HEK293T (cell line): ENCODE results near the gene USO1.

ENCODE experiments used
- CTCF ChIA-PET: fragments of 350-600 bp; formaldehyde crosslinking; extraction: SDS; loops from one replicate; lab custom pipeline; 2021; ENCODE audit warnings: antibody characterized with exemption, inconsistent platforms; lab: Yijun Ruan, JAX
- POLR2A ChIA-PET: fragments of 350-600 bp; formaldehyde crosslinking; extraction: SDS; loops from one replicate; lab custom pipeline; 2020; ENCODE audit warnings: antibody characterized with exemption, inconsistent platforms; lab: Yijun Ruan, JAX
- DNase-seq: peaks from one replicate; pipeline ENCODE4 v3.0.0; 2012; ENCODE audit warnings: mixed read lengths; ENCODE audit errors: extremely low spot score
- ARNT ChIP-seq: fragments of 450-650 bp; IDR thresholded peaks from 2 replicates; pipeline ENCODE4 v1.6.1; 2017; ENCODE audit warnings: mild to moderate bottlenecking
- BHLHE40 ChIP-seq: fragments of 450-650 bp; IDR thresholded peaks from 2 replicates; pipeline ENCODE4 v1.6.1; 2016; ENCODE audit warnings: mild to moderate bottlenecking, moderate library complexity, borderline replicate concordance
- CTBP1 ChIP-seq: fragments of 450-650 bp; IDR thresholded peaks from 2 replicates; pipeline ENCODE4 v1.6.1; 2016; ENCODE audit warnings: borderline replicate concordance
- ELF4 ChIP-seq: fragments of 450-650 bp; IDR thresholded peaks from 2 replicates; pipeline ENCODE4 v1.6.1; 2017; ENCODE audit warnings: antibody characterized with exemption
- FOXA1 ChIP-seq: fragments of 450-650 bp; IDR thresholded peaks from 2 replicates; pipeline ENCODE4 v1.6.1; 2016; ENCODE audit warnings: mild to moderate bottlenecking
- FOXK2 ChIP-seq: fragments of 450-650 bp; IDR thresholded peaks from 2 replicates; pipeline ENCODE4 v1.6.1; 2016; ENCODE audit warnings: mild to moderate bottlenecking
- FOXM1 ChIP-seq: fragments of 450-650 bp; IDR thresholded peaks from 2 replicates; pipeline ENCODE4 v1.6.1; 2017; ENCODE audit warnings: mild to moderate bottlenecking, borderline replicate concordance
- HDGF ChIP-seq: fragments of 450-650 bp; IDR thresholded peaks from 2 replicates; pipeline ENCODE4 v1.6.1; 2017; ENCODE audit warnings: antibody characterized with exemption, borderline replicate concordance
- L3MBTL2 ChIP-seq: fragments of 450-650 bp; conservative IDR thresholded peaks from 2 replicates; pipeline ENCODE4 v1.6.1; 2016; ENCODE audit warnings: mild to moderate bottlenecking
- LEF1 ChIP-seq: fragments of 450-650 bp; IDR thresholded peaks from 2 replicates; pipeline ENCODE4 v1.6.1; 2017; ENCODE audit warnings: mild to moderate bottlenecking, borderline replicate concordance
- NFRKB ChIP-seq: fragments of 450-650 bp; IDR thresholded peaks from 2 replicates; pipeline ENCODE4 v1.6.1; 2016; ENCODE audit warnings: mild to moderate bottlenecking, moderate library complexity
- PKNOX1 ChIP-seq: fragments of 450-650 bp; IDR thresholded peaks from 2 replicates; pipeline ENCODE4 v1.6.1; 2016
- SP1 ChIP-seq: fragments of 450-650 bp; IDR thresholded peaks from 2 replicates; pipeline ENCODE4 v1.6.1; 2017
- SUZ12 ChIP-seq: fragments of 450-650 bp; IDR thresholded peaks from 2 replicates; pipeline ENCODE4 v1.6.1; 2016; ENCODE audit warnings: mild to moderate bottlenecking
- TARDBP ChIP-seq: fragments of 450-650 bp; IDR thresholded peaks from 2 replicates; pipeline ENCODE4 v1.6.1; 2016
- ZNF384 ChIP-seq: fragments of 450-650 bp; IDR thresholded peaks from 2 replicates; pipeline ENCODE4 v1.6.1; 2016

USO1 gene

DNA sequence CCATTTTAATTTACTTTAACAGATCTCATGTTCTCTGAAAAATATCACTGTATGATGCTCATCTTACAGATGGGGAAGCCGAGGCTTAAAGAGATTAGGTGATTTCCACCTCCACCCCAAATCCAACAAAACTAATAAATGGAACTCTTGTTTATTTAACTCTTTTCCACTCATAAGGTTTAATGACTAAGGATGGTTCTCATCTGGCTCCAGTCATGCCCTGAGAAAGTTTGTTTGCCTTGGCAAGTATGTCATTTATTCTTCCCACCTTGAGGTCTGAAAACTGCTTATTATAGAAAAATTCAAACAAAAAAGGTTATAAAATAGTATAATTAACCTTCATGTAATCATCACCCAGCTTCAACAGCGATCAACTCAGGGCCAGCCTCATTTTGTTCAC, 121.6 kb downstream of the USO1 start:
- TF ChIP-seq ZNF384: no peak
- no peak for TF ChIP-seq CTBP1
- TF ChIP-seq BHLHE40: no peak
- no peak for TF ChIP-seq HDGF
- TF ChIP-seq TARDBP: no peak
- TF ChIP-seq SUZ12: no peak
- TF ChIP-seq ELF4: no peak
- TF ChIP-seq FOXA1: no peak
- no peak for TF ChIP-seq ARNT
- no peak for TF ChIP-seq LEF1
- TF ChIP-seq FOXK2: no peak
- TF ChIP-seq SP1: no peak
- no peak for TF ChIP-seq NFRKB
- no peak for TF ChIP-seq PKNOX1
- TF ChIP-seq FOXM1: no peak
- TF ChIP-seq L3MBTL2: no peak
- ChIA-PET CTCF (no interaction called here), POLR2A (no interaction called here)

DNA sequence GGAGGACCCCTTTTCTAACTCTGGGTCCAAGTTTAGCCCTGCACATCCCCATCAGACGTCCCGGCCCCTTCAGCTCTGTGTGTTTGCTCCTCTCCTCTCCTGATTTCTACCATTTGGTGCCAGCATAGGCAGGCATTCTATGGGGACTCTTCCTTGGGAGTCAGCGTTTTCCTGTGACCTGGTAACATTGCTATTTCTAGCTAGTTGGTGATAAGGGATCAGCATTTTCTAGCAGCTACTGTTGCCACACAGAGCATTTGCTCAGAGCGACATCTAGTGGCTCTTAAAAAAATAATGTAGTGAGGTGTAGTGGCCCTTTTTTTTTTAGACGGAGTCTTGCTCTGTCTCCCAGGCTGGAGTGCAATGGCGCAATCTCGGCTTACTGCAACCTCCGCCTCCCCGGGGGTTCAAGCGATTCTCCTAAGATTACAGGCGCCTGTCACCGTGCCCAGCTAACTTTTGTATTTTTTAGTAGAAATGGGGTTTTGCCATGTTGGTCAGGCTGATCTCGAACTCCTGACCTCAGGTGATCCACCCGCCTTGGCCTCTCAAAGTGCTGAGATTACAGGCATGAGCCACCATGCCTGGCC, 123.9 kb downstream of the USO1 start:
- peak; percentile 91 for TF ChIP-seq ZNF384
- ChIA-PET POLR2A (interaction anchor here (1.0 kb wide), 1 partner anchor 124 kb away, joined by 3 read pairs; the partner anchor contains the start of gene USO1), CTCF (interaction anchor here (0.6 to 1.7 kb wide), 10 partner anchors 11 to 913 kb away, joined by 3 to 9 read pairs (median 4); partner anchors contain the start of gene USO1)

More for the DNA sequence above, 121.6 kb downstream of the USO1 start:
- DNase-seq: no peak

DNA sequence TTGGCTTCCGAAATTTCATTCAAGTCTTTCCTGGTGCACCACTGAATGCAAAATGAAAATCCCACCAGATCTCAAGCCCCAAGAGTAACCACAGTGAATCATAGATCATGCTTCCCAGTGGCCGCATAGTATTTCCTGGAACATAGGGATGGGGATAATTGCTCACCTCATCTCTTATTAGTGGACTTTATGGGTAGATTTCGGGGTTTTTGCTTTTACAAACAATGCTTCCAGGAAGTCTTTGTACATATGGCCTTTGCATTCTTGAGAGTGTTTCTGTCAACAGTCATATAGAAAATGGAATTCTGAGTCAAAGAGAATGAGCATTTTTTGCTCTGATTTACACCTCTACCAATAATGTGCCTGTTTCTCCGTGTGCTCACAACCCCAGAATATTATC, 124.5 kb downstream of the USO1 start:
- DNase-seq: no peak
- POLR2A ChIA-PET: interaction anchor here (1.0 kb wide), 1 partner anchor 124 kb away, joined by 3 read pairs; the partner anchor contains the start of gene USO1
- CTCF ChIA-PET: no interaction called here

More for the DNA sequence above, 123.9 kb downstream of the USO1 start:
- DNase-seq: peak; percentile 74

DNA sequence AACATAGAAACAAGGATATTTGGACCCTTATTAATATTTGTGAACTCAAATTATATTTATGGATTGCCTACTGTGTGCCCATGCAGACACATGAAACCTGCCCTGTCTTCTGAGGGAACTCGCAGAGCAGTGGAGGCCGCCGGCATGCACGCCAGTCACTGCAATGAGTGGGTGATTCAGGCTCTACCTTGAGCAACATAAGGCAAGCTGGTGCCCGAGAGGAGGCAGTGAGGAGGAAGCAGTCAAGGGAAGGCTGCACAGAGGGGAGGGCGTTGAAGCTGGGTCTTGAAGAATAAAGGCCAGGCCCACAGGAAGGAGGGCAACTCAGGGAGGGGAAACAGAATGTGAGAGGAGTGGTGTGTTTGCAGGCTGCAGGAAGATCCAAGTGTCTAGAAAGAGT, 125.1 kb downstream of the USO1 start:
- ChIA-PET CTCF (no interaction called here), POLR2A (no interaction called here)
- TF ChIP-seq ARNT (no peak), HDGF (no peak), PKNOX1 (no peak), NFRKB (no peak), LEF1 (no peak), L3MBTL2 (no peak), FOXK2 (no peak), BHLHE40 (no peak), CTBP1 (no peak), FOXM1 (no peak)
- no peak for DNase-seq

More for the DNA sequence above, 124.5 kb downstream of the USO1 start:
- TF ChIP-seq ARNT (no peak), TARDBP (no peak), FOXK2 (no peak)

GRCh38 chr4:75858721-75859120, 134.3 kb downstream of the USO1 start:
- CTCF ChIA-PET: no interaction called here
- POLR2A ChIA-PET: no interaction called here
- DNase-seq: no peak
- TF ChIP-seq FOXA1: no peak
- no peak for TF ChIP-seq SUZ12
- TF ChIP-seq TARDBP: no peak
- TF ChIP-seq ZNF384: no peak
- no peak for TF ChIP-seq ELF4

DNA sequence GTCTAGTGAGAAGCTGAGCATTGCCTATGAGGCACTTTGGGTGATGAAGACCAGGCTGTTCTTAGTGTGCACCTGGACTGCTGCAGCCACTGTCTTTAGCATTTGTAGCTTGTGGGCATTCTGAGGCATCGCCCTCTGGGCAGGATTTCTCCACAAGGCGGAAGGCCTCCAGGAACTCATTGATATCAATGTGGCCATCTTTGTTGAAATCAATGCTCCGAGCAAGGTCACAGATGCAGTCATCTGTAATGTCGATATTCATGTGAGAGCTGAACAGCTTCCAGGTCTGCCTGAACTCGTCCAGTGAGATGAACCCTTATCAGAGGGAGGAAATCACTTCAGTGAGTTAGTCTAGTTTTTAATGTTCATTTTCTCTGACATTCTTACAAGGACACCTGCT, 136.2 kb downstream of the USO1 start:
- POLR2A ChIA-PET: no interaction called here
- no peak for TF ChIP-seq ELF4
- TF ChIP-seq ARNT: no peak
- TF ChIP-seq HDGF: no peak
- CTCF ChIA-PET: no interaction called here
- no peak for DNase-seq
